Measurements from ENCODE around the gene CCR4.
"Not testable (repeated sequence)": the region's sequence is repeated elsewhere in the genome, so short reads cannot be mapped to it uniquely, and the experiment has no call there.

Gene CCR4

DNA sequence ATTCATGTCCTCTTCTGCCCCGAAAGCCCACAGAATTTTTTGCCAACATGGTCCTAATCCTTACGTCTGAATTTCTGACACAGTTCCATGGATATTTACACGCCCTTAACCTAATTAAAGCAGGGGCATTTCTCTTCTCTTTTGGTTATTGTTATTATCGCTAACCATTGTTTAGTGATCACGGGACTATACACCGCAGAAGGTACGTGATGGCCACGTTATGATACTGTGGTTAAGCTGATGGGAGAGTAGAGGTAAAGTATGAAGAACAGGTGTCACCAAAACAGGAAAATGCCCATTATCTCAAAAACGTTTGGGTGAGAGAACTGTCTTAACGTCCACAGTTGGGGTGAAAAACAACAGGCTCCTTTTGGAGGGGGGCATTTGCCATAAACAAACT is 26.4 kb downstream of the CCR4 start:
- DNase-seq (ENCODE audit: low read depth in 1 of 2, low spot score in 1 of 2): no peak

- no peak for DNase-seq (ENCODE audit: low read depth in 1 of 2, low spot score in 1 of 2)
These were observed 26.9 kb downstream of the CCR4 start for GRCh38 chr3:32978331-32978730.

- DNase-seq (ENCODE audit: low read depth in 1 of 2, low spot score in 1 of 2): no peak
These were observed 31.7 kb downstream of the CCR4 start for GRCh38 chr3:32983124-32983523.

DNA sequence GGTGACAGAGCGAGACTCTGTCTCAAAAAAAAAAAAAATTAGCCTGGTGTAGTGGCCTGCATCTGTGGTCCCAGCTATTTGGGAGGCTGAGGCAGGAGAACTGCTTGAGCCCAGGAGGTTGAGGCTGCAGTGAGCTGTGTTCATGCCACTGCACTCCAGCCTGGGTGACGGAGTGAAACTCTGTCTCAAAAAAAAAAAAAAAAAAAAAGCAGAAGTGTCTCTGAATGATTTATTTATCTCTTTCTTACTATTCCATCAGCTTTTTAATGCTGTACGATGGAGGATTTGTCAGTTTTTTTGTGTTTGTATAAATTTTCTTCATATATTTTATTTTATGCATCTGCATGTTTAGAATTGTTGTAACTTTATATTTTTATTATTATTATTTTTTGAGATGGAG is 33.5 kb downstream of the CCR4 start:
- DNase-seq (ENCODE audit: low read depth in 1 of 2, low spot score in 1 of 2): not testable (repeated sequence)

- no peak for DNase-seq (ENCODE audit: low read depth in 1 of 2, low spot score in 1 of 2)
These were observed 37.7 kb downstream of the CCR4 start for GRCh38 chr3:32989171-32989570.

DNA sequence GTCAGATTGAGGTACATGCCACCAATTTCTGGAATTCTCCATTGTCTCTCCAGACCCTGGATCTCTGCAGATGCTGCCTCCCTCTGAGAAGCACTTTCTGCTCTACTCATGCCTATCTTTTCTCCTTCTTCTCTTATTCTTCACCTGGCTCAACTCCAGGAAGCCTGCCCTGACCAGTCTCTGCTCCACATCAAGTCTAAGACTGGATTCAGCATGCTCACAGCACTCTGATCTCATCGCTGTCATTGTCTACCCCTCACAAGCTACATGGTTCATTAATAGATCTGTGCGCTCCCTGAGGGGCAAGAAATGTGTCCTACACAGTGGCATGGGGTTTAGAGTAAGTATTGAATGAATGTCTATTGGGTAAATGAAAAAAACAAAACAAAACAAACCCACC is 38.7 kb downstream of the CCR4 start:
- no peak for DNase-seq (ENCODE audit: low read depth in 1 of 2, low spot score in 1 of 2)

- no peak for DNase-seq (ENCODE audit: low read depth in 1 of 2, low spot score in 1 of 2)
These were observed 40.3 kb downstream of the CCR4 start for GRCh38 chr3:32991781-32992180.

GRCh38 chr3:32992310-32992686 is 40.9 kb downstream of the CCR4 start:
- no peak for DNase-seq (ENCODE audit: low read depth in 1 of 2, low spot score in 1 of 2)

GRCh38 chr3:32994045-32994444 is 42.6 kb downstream of the CCR4 start:
- no peak for DNase-seq (ENCODE audit: low read depth in 1 of 2, low spot score in 1 of 2)

GRCh38 chr3:32995098-32995497 is 43.7 kb downstream of the CCR4 start:
- no peak for DNase-seq (ENCODE audit: low read depth in 1 of 2, low spot score in 1 of 2)

DNA sequence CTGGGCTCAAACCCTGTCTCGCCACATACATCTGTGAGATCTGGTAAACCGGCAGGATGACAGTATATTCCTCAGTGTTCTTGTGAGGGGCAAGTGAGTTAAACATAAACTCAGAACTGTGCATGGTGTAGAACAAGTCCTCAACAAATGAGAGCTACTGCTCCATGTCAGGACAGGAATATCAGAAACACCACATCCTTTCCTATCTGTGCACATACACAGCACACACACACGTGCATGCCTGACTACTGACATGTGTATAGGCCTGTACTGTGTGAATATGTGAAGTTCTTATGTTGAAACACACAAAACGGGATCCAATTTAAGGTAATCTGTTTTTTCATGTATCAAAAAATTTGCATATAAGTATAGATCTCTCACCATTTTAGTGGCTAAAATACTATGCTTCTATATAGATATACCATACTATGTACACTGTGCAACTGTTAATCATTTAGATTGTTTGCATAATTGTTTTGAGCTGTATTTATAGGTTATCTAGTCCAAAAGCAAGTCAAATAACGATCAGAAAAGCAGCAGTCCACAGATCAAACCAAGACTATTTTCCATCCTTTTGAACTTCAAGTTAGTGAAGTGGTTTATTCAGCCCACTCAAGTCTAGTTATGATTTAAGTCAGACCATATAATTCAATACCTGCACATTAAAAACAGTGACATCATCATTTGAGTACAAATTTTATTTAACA is 44.8 kb downstream of the CCR4 start:
- no peak for DNase-seq (ENCODE audit: low read depth in 1 of 2, low spot score in 1 of 2)

- DNase-seq (ENCODE audit: low read depth in 1 of 2, low spot score in 1 of 2): no peak
These were observed 45.3 kb downstream of the CCR4 start for GRCh38 chr3:32996755-32997091.

GRCh38 chr3:32998631-32999451 is 47.4 kb downstream of the CCR4 start:
- no peak for DNase-seq (ENCODE audit: low read depth in 1 of 2, low spot score in 1 of 2)

- DNase-seq (ENCODE audit: low read depth in 1 of 2, low spot score in 1 of 2): no peak
These were observed 49.4 kb downstream of the CCR4 start for GRCh38 chr3:33000691-33001385.

- no peak for DNase-seq (ENCODE audit: low read depth in 1 of 2, low spot score in 1 of 2)
These were observed 50.4 kb downstream of the CCR4 start for GRCh38 chr3:33001889-33002288.

GRCh38 chr3:33003308-33003707 is 51.9 kb downstream of the CCR4 start:
- DNase-seq (ENCODE audit: low read depth in 1 of 2, low spot score in 1 of 2): no peak

GRCh38 chr3:33004205-33004604 is 52.8 kb downstream of the CCR4 start:
- no peak for DNase-seq (ENCODE audit: low read depth in 1 of 2, low spot score in 1 of 2)

GRCh38 chr3:33004961-33005360 is 53.5 kb downstream of the CCR4 start:
- DNase-seq (ENCODE audit: low read depth in 1 of 2, low spot score in 1 of 2): no peak

All from activated CD4-positive, alpha-beta T cell treated with anti-CD3 and anti-CD28 coated beads, Interleukin-2, amount 50 U/mL, for 24 hours (primary cell).